SK-N-SH treated with all-trans-retinoic acid at 6 μM for 48 hours (cell line): Measurements from ENCODE around the gene CPPED1.

Experiments used
- ATAC-seq: fragments of 200-7000 bp; cut with Tn5 transposase; 3 replicates; pipeline ENCODE4 v1.9.1; 2020; ENCODE audit warnings: mild to moderate bottlenecking, moderate library complexity
- BACH2 ChIP-seq: fragments of 250-450 bp; sonication (Bioruptor Pico); IDR thresholded peaks from 2 replicates; pipeline ENCODE4 v1.9.0; 2021; ENCODE audit warnings: mild to moderate bottlenecking, borderline replicate concordance
- CSDC2 ChIP-seq: fragments of 250-450 bp; sonication (Bioruptor Pico); IDR thresholded peaks from 2 replicates; pipeline ENCODE4 v1.5.0; 2020; ENCODE audit warnings: mild to moderate bottlenecking, moderate library complexity
- ESRRG ChIP-seq: fragments of 250-450 bp; sonication (Bioruptor Pico); IDR thresholded peaks from 2 replicates; pipeline ENCODE4 v1.6.1; 2021; ENCODE audit warnings: mild to moderate bottlenecking
- GLIS3 ChIP-seq: fragments of 250-450 bp; sonication (Bioruptor Pico); IDR thresholded peaks from 2 replicates; pipeline ENCODE4 v1.5.0; 2020; ENCODE audit warnings: mild to moderate bottlenecking, moderate library complexity
- ISL1 ChIP-seq: fragments of 250-450 bp; sonication (Bioruptor Pico); IDR thresholded peaks from 2 replicates; pipeline ENCODE4 v2.1.2; 2022; ENCODE audit warnings: mild to moderate bottlenecking, moderate library complexity
- OSR1 ChIP-seq: fragments of 250-450 bp; sonication (Bioruptor Pico); IDR thresholded peaks from 2 replicates; pipeline ENCODE4 v1.8.0; 2022; ENCODE audit warnings: moderate library complexity, mild to moderate bottlenecking, inconsistent platforms
- PPARA ChIP-seq: fragments of 250-450 bp; sonication (Bioruptor Pico); IDR thresholded peaks from 2 replicates; pipeline ENCODE4 v1.5.0; 2020; ENCODE audit warnings: mild to moderate bottlenecking, borderline replicate concordance
- RARB ChIP-seq: fragments of 250-450 bp; sonication (Bioruptor Pico); IDR thresholded peaks from 2 replicates; pipeline ENCODE4 v1.8.0; 2021; ENCODE audit warnings: mild to moderate bottlenecking, moderate library complexity
- SNAI2 ChIP-seq: fragments of 250-450 bp; sonication (Bioruptor Pico); IDR thresholded peaks from 2 replicates; pipeline ENCODE4 v1.5.0; 2020; ENCODE audit warnings: mild to moderate bottlenecking, moderate library complexity
- TCF4 ChIP-seq: fragments of 250-450 bp; sonication (Bioruptor Pico); IDR thresholded peaks from 2 replicates; pipeline ENCODE4 v1.8.0; 2021; ENCODE audit warnings: mild to moderate bottlenecking, moderate library complexity, borderline replicate concordance
- TOX ChIP-seq: fragments of 250-450 bp; sonication (Bioruptor Pico); IDR thresholded peaks from 2 replicates; pipeline ENCODE4 v1.8.0; 2021; ENCODE audit warnings: mild to moderate bottlenecking, moderate library complexity, borderline replicate concordance
- ZC3H10 ChIP-seq: fragments of 250-450 bp; sonication (Bioruptor Pico); IDR thresholded peaks from 2 replicates; pipeline ENCODE4 v1.5.1; 2021; ENCODE audit warnings: mild to moderate bottlenecking, moderate library complexity
- ZFP30 ChIP-seq: fragments of 450-650 bp; formaldehyde crosslinking; IDR thresholded peaks from 2 replicates; pipeline ENCODE4 v1.5.0; 2022; ENCODE audit warnings: mild to moderate bottlenecking, moderate library complexity
- ZNF565 ChIP-seq: fragments of 450-650 bp; formaldehyde crosslinking; conservative IDR thresholded peaks from 2 replicates; pipeline ENCODE4 v1.5.0; 2020; ENCODE audit warnings: low read depth, mild to moderate bottlenecking, moderate library complexity
- ZNF70 ChIP-seq: fragments of 450-650 bp; formaldehyde crosslinking; IDR thresholded peaks from 2 replicates; pipeline ENCODE4 v1.5.0; 2020; ENCODE audit warnings: mild to moderate bottlenecking, moderate library complexity
- ZNF8 ChIP-seq: fragments of 450-650 bp; formaldehyde crosslinking; IDR thresholded peaks from 2 replicates; pipeline ENCODE4 v1.5.0; 2020; ENCODE audit warnings: mild to moderate bottlenecking, moderate library complexity
- TF ChIP-seq, protein P1 (sequence below): fragments of 250-450 bp; sonication (Bioruptor Pico); IDR thresholded peaks from 2 replicates; pipeline ENCODE4 v1.5.1; 2020; ENCODE audit warnings: low read depth, mild to moderate bottlenecking, moderate library complexity
- TF ChIP-seq, protein P2 (sequence below): fragments of 250-450 bp; sonication (Bioruptor Pico); IDR thresholded peaks from 2 replicates; pipeline ENCODE4 v1.5.1; 2021; ENCODE audit warnings: mild to moderate bottlenecking, moderate library complexity
- TF ChIP-seq, protein P3 (sequence below): fragments of 250-450 bp; sonication (Bioruptor Pico); IDR thresholded peaks from 2 replicates; pipeline ENCODE4 v1.8.0; 2021; ENCODE audit warnings: low read depth, mild to moderate bottlenecking, moderate library complexity, borderline replicate concordance
- TF ChIP-seq, protein P4 (sequence below): fragments of 250-450 bp; sonication (Bioruptor Pico); IDR thresholded peaks from 2 replicates; pipeline ENCODE4 v1.5.0; 2020; ENCODE audit warnings: mild to moderate bottlenecking, moderate library complexity
- TF ChIP-seq, protein P5 (sequence below): fragments of 250-450 bp; sonication (Bioruptor Pico); IDR thresholded peaks from 2 replicates; pipeline ENCODE4 v1.8.0; 2020; ENCODE audit warnings: mild to moderate bottlenecking, moderate library complexity, borderline replicate concordance

The CPPED1 gene

DNA sequence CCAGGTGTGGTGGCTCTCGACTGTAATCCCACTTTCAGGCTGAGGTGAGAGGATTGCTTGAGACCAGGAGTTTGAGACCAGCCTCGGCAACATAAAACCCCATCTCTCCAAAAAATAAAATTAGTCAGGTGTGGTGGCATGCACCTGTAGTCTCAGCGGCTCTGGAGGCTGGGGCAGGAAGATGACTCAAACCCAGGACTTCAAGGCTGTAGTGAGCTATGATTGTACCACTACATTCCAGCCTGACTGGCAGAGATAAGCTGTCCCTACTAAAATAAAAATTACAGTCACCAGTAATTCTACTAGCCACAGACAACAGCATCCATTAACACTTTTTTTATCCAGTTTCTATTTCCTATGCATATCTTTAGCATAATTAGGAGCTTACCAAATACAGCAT lies 176.3 kb downstream of the CPPED1 start:
- ATAC-seq = no peak
- TF ChIP-seq ZC3H10 (CRISPR knock-in tag) = no peak
- TF ChIP-seq, all 23 proteins: peak for 0

DNA sequence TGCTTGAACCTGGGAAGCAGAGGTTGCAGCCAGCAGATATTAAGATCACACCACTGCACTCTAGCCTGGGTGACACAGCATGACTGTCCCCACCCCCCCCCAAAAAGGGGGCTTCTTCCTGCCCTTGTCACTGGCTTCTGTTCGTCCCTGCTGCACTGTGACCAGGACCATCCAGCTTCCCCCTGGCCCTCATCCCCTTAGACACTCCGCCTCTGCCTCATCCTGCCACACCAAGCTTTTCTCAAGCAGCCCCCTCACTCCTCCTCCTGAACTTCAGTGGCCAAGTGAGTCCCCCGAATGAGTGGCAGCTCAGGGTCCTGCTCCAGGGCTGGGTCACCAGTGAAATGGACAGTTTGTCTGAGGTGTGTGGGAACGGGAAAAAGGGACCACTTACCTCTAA lies 177.3 kb downstream of the CPPED1 start:
- ATAC-seq = no peak
- no peak for TF ChIP-seq TOX (CRISPR knock-in tag)
- TF ChIP-seq CSDC2 = no peak
- TF ChIP-seq, protein P1, sequence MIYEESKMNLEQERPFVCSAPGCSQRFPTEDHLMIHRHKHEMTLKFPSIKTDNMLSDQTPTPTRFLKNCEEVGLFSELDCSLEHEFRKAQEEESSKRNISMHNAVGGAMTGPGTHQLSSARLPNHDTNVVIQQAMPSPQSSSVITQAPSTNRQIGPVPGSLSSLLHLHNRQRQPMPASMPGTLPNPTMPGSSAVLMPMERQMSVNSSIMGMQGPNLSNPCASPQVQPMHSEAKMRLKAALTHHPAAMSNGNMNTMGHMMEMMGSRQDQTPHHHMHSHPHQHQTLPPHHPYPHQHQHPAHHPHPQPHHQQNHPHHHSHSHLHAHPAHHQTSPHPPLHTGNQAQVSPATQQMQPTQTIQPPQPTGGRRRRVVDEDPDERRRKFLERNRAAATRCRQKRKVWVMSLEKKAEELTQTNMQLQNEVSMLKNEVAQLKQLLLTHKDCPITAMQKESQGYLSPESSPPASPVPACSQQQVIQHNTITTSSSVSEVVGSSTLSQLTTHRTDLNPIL (CRISPR knock-in tag) = no peak
- TF ChIP-seq ZFP30 (CRISPR knock-in tag) = no peak
- TF ChIP-seq BACH2 (CRISPR knock-in tag) = no peak
- no peak for TF ChIP-seq ZC3H10 (CRISPR knock-in tag)

DNA sequence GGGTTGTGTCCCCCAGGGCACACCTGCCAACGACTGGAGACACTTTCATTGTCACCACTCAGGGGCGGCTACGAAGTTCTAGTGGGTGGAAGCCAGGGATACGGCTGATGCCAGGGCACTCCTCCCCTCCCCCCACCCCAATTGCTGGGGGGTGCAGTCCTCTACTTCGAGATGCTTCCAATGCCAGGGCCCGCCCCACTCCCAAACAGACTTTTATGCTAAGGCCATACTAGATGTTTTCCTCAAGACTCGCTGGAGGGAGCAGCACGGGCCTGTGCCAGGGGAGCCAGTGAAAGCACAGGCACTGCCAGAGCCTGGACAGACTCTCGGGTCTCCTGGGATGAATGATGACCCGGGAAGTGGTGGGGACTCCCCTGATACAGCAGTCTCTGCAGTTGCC lies 178.0 kb downstream of the CPPED1 start:
- TF ChIP-seq ZNF565 (CRISPR knock-in tag) = no peak
- TF ChIP-seq CSDC2 = no peak
- TF ChIP-seq, protein P2, sequence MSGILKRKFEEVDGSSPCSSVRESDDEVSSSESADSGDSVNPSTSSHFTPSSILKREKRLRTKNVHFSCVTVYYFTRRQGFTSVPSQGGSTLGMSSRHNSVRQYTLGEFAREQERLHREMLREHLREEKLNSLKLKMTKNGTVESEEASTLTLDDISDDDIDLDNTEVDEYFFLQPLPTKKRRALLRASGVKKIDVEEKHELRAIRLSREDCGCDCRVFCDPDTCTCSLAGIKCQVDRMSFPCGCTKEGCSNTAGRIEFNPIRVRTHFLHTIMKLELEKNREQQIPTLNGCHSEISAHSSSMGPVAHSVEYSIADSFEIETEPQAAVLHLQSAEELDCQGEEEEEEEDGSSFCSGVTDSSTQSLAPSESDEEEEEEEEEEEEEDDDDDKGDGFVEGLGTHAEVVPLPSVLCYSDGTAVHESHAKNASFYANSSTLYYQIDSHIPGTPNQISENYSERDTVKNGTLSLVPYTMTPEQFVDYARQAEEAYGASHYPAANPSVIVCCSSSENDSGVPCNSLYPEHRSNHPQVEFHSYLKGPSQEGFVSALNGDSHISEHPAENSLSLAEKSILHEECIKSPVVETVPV (CRISPR knock-in tag) = no peak
- no peak for TF ChIP-seq ZNF8 (CRISPR knock-in tag)
- no peak for TF ChIP-seq ZC3H10 (CRISPR knock-in tag)
- TF ChIP-seq ZFP30 (CRISPR knock-in tag) = no peak
- TF ChIP-seq, protein P3, sequence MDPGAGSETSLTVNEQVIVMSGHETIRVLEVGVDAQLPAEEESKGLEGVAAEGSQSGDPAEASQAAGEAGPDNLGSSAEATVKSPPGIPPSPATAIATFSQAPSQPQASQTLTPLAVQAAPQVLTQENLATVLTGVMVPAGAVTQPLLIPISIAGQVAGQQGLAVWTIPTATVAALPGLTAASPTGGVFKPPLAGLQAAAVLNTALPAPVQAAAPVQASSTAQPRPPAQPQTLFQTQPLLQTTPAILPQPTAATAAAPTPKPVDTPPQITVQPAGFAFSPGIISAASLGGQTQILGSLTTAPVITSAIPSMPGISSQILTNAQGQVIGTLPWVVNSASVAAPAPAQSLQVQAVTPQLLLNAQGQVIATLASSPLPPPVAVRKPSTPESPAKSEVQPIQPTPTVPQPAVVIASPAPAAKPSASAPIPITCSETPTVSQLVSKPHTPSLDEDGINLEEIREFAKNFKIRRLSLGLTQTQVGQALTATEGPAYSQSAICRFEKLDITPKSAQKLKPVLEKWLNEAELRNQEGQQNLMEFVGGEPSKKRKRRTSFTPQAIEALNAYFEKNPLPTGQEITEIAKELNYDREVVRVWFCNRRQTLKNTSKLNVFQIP (CRISPR knock-in tag) = no peak
- TF ChIP-seq, protein P1 (CRISPR knock-in tag) = no peak
- TF ChIP-seq TCF4 = no peak
- TF ChIP-seq PPARA = no peak
- no peak for TF ChIP-seq OSR1 (CRISPR knock-in tag)
- TF ChIP-seq SNAI2 (CRISPR knock-in tag) = no peak
- no peak for TF ChIP-seq ESRRG (CRISPR knock-in tag)
- TF ChIP-seq, protein P4, sequence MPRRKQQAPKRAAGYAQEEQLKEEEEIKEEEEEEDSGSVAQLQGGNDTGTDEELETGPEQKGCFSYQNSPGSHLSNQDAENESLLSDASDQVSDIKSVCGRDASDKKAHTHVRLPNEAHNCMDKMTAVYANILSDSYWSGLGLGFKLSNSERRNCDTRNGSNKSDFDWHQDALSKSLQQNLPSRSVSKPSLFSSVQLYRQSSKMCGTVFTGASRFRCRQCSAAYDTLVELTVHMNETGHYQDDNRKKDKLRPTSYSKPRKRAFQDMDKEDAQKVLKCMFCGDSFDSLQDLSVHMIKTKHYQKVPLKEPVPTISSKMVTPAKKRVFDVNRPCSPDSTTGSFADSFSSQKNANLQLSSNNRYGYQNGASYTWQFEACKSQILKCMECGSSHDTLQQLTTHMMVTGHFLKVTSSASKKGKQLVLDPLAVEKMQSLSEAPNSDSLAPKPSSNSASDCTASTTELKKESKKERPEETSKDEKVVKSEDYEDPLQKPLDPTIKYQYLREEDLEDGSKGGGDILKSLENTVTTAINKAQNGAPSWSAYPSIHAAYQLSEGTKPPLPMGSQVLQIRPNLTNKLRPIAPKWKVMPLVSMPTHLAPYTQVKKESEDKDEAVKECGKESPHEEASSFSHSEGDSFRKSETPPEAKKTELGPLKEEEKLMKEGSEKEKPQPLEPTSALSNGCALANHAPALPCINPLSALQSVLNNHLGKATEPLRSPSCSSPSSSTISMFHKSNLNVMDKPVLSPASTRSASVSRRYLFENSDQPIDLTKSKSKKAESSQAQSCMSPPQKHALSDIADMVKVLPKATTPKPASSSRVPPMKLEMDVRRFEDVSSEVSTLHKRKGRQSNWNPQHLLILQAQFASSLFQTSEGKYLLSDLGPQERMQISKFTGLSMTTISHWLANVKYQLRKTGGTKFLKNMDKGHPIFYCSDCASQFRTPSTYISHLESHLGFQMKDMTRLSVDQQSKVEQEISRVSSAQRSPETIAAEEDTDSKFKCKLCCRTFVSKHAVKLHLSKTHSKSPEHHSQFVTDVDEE = no peak
- TF ChIP-seq, protein P5, sequence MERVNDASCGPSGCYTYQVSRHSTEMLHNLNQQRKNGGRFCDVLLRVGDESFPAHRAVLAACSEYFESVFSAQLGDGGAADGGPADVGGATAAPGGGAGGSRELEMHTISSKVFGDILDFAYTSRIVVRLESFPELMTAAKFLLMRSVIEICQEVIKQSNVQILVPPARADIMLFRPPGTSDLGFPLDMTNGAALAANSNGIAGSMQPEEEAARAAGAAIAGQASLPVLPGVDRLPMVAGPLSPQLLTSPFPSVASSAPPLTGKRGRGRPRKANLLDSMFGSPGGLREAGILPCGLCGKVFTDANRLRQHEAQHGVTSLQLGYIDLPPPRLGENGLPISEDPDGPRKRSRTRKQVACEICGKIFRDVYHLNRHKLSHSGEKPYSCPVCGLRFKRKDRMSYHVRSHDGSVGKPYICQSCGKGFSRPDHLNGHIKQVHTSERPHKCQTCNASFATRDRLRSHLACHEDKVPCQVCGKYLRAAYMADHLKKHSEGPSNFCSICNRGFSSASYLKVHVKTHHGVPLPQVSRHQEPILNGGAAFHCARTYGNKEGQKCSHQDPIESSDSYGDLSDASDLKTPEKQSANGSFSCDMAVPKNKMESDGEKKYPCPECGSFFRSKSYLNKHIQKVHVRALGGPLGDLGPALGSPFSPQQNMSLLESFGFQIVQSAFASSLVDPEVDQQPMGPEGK = no peak

DNA sequence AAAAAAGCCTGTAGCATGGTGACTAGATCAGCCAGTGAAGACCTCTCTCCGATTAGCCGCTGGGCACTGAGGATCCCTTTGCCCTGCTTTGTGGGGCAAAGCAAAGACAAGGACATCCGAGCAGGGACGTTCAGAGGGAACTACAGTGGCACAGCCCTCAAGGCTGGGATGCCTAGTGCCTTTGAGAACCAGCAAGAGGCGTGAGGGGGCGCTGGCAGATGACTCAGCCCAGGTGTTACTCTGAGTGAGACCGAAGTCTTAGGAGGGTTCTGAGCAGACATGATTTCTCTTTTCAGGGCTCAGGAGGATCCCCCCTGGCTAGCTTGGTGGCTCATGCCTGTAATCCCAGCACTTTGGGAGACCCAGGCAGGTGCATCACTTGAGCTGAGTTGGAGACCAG lies 178.6 kb downstream of the CPPED1 start:
- no peak for ATAC-seq
- TF ChIP-seq RARB (CRISPR knock-in tag) = no peak
- TF ChIP-seq, protein P3 (CRISPR knock-in tag) = no peak
- no peak for TF ChIP-seq BACH2 (CRISPR knock-in tag)
- TF ChIP-seq OSR1 (CRISPR knock-in tag) = no peak
- no peak for TF ChIP-seq ISL1 (CRISPR knock-in tag)
- no peak for TF ChIP-seq CSDC2
- TF ChIP-seq GLIS3 = no peak
- no peak for TF ChIP-seq ZC3H10 (CRISPR knock-in tag)
- TF ChIP-seq, protein P2 (CRISPR knock-in tag) = no peak
- no peak for TF ChIP-seq ZNF8 (CRISPR knock-in tag)
- no peak for TF ChIP-seq PPARA
- TF ChIP-seq ZNF70 (CRISPR knock-in tag) = no peak
- TF ChIP-seq, all 23 proteins: peak for 0

More for the DNA sequence above, 178.0 kb downstream of the CPPED1 start:
- no peak for ATAC-seq
